Epidermal melanocyte (primary cell): Measurements from ENCODE around the gene NUP214.
"Not testable (repeated sequence)": the region's sequence is repeated elsewhere in the genome, so short reads cannot be mapped to it uniquely, and the experiment has no call there.

Source experiments
- DNase-seq: peaks from one replicate; pipeline ENCODE4 v3.0.0; 2011; ENCODE audit warnings: low spot score; ENCODE audit not compliant: insufficient read length

The NUP214 gene

DNA sequence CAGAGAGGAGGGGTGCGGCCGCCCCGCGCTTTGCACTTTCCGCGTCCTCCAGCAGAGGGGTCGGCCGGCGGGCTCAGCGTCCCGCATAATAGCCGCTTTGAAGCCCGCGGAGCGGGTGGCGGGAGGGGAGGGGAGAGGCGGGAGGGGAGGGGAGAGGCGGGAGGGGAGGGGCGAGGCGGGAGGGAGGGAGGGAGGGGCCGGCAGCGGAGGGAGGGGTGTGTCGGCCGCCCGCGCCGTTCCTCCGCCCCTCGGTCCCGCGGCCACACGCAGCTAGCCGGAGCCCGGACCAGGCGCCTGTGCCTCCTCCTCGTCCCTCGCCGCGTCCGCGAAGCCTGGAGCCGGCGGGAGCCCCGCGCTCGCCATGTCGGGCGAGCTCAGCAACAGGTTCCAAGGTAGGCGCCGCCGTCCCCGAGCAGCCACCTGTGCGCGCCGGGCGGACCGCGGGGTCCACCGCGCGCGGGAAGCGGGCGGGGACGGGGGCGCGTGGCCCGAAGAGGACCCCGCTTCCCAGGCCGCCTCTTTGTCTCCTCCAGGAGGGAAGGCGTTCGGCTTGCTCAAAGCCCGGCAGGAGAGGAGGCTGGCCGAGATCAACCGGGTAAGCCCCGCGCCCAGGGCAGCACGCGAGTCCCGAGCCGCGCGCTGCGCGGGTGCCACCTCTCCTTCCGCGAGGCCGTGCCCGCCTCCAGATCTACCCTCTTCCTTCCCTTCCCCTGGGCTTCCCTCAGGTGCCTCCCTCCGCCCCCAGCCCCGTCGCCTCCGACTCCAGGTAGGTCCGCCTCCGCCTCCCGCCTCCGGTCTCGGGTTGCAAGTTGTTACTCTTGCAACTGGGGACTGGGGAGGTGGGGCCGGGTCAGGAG, 28.9 kb upstream of the NUP214 start, which contains the start of gene AIF1L:
AIF1L (plus strand) TSS at position 263 of the 857 bp plus-strand sequence; CDS start at position 362, 99 bp downstream.
- DNase-seq: peak; percentile 89

- DNase-seq: no peak
These were observed 28.0 kb upstream of the NUP214 start for GRCh38 chr9:131097126-131097947.

DNA sequence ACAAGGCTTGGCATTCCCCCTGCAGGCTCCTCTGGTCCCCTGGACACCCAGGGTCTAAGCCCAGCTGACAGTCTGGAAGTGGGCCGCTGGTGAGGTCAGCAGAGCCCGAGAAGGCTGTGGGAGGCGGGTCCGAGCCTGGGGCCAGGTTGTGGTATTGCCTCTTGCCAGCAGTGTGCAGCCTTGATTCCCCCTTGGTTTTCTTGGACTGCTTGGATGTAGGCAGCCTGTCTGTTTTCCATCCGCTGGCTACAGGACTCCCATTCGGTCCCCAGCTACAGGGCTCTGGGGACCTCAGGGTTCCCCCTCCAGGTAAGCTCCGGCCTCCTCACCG, 27.5 kb upstream of the NUP214 start:
- no peak for DNase-seq

- no peak for DNase-seq
These were observed 26.8 kb upstream of the NUP214 start for GRCh38 chr9:131098391-131099101.

GRCh38 chr9:131099102-131099606, 26.2 kb upstream of the NUP214 start:
- no peak for DNase-seq

DNA sequence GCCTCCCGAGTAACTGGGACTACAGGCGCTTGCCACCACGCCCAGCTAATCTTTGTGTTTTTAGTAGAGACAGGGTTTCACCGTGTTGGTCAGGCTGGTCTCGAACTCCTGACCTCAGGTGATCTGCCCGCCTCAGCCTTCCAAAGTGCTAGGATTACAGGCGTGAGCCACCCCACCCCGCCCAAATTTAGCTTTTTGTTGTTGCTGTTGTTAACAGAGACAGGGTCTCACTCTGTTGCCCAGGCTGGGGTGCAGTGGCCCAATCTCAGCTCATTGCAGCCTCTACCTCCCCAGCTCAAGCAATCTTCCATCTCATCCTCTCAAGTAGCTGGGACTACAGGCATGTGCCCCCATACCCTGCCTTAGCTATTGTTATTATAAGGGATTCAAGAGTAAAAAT, 25.5 kb upstream of the NUP214 start:
- DNase-seq: not testable (repeated sequence)

GRCh38 chr9:131100445-131100844, 24.9 kb upstream of the NUP214 start:
- no peak for DNase-seq

DNA sequence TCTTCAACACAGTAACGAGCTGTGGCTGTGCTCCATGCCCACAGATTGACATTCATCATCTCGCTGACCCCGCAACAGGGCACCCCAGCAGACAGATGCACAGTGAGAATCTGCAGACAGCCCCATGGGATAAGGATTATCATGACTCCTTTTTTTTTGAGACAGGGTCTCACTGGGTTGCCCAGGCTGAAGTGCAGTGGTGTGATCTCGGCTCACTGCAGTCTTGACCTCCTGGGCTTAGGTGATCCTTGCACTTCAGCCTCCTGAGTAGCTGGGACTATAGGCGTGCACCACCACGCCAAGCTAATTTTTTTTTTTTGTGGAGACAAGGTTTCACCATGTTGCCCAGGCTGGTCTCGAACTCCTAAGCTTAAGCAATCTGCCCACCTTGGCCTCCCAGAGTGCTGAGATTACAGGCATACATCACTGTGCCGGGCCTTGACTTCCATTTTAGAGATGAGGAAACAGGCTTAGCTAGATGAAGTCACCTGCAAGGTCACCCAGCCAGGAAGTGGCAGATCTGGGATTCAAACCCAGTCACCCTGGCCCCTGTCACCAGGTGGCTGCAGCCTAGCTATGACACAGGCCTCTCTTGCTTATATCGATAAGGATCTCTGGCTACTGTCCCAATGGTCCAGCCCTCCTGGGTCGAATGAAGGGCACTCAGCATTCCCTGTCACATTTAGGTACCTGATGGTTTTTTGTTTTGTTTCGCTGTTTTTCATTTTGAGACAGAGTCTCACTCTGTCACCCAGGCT, 24.0 kb upstream of the NUP214 start:
- DNase-seq: no peak

DNA sequence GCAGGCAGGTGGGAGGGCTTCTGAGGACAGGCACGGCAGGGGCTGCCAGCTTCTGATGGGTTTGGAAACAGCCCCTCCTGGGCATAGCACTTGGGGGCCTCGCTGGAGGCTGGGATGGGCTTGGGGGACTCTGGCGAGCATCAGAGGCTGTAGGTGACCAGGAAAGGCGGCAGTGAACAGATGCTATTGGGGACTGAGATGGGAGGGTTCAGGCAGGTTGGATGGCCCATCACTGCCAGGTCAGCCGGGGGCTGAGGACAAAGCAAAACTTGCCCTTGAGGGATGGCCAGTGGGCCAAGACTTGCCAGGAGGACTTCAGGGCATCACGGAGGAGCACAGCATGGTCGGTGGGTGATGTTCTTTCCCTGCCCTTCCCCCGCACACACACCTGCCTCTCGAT, 22.4 kb upstream of the NUP214 start:
- no peak for DNase-seq

DNA sequence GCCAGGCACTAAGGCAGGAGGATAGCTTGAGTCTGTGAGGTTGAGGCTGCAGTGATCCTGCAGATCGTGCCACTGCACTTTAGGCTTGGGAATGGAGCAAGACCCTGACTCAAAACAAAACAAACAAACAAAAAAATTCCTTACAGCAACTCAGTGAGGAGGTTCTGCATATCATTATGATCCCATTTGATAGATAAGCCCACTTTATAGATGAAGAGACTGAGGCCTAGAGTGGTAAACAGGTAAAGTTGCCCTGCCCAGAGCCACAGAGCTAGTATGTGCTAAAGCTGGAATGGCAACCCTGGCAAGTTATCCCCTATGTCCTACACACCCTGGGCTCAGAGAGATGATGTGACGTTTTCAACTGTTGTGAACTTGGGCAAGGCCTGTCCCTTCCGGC, 21.9 kb upstream of the NUP214 start:
- DNase-seq: no peak

- DNase-seq: no peak
These were observed 21.2 kb upstream of the NUP214 start for GRCh38 chr9:131104016-131104740.

- DNase-seq: no peak
These were observed 19.4 kb upstream of the NUP214 start for GRCh38 chr9:131105952-131106351.

GRCh38 chr9:131107760-131108159, 17.6 kb upstream of the NUP214 start:
- no peak for DNase-seq

DNA sequence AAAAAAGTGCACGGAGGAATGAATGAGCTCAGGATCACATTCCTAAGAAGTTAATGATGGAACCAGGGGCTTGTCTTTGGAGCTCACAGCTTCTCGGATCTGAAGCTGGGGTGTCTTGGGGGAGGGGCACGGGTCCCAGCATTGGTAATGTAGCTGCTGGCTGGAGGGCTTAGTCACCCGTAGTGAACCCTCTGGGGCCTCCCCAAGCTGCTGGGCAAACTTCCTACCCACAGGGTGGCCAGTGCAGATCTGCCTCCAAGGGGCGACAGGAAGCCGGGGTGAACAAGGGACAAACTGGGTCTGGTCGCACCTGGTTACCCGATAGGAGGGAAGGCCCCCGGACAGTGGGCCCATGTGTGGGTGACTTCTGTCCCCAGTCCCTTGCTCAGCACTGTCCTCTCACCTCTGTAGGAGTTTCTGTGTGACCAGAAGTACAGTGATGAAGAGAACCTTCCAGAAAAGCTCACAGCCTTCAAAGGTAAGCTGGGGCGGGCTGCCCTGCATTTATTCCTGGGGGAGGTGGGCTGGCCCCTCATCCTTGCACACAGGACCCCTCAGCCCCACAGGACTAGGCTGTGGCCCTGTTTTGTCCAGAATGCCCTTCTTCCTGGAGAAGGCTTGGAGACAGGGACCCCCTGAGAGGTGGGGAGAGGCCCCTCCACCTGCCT, 14.1 kb upstream of the NUP214 start:
- no peak for DNase-seq

DNA sequence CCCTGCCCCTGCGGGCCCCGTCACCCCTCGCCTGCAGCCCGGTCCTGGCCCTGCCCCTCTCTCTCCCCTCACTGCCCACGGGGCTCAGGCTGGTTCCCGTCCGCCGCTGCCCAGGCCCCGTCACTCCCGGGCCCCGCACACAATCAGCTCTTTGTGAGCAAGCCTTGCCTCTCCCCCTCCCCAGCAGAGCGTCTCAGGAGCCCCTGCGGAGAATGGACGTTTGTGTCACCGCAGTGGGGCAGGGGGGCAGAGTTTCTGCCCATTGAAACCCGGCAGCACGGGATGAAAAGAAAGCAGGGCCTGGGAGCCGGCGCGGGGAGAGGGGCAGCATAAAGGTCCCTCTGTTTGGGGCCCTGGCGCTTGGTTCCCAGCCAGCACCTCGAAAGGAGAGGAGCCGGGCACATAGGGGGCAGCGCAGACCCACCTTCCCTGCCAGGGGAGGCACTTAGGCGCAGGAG, 13.5 kb upstream of the NUP214 start:
- peak; percentile 80 for DNase-seq

DNA sequence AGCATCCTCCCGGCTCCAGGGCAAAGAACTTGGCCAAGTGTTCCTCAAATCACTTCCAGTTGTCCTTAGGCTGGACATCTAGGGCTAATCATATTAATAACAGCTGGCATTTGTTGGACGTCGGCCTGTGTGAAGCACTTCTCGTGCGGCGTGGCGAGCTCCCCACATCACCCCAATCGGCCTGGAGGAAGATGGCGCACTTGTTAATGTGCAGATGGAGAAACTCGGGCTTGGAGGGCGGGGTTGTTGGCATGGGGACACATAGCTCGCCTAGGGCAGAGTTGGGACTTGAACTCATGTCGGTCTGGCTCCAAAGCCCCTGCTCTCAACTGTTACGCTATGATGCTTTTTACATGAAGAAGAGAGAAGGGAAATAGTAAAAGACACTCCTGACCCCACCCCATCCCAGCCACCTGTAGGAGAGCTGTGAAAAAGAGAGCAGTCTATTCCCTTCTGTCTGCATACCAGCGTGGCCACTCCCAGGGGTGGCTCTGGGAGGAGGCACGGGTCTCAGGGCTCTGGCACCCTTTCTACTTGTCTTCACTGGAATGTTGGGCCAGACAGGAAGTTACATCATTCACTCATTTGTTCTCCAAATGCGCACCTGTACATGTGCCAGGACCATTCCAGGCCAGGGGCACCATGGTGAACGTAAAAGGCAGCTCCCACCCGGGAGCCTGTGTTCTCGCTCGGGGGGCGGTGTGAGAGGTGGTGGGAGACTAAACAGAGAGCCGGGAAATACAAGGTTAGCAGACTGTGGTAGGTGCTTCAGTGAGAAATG, 12.8 kb upstream of the NUP214 start:
- DNase-seq: no peak

- DNase-seq: no peak
These were observed 11.7 kb upstream of the NUP214 start for GRCh38 chr9:131113655-131114054.

- no peak for DNase-seq
These were observed 11.3 kb upstream of the NUP214 start for GRCh38 chr9:131114084-131114535.

DNA sequence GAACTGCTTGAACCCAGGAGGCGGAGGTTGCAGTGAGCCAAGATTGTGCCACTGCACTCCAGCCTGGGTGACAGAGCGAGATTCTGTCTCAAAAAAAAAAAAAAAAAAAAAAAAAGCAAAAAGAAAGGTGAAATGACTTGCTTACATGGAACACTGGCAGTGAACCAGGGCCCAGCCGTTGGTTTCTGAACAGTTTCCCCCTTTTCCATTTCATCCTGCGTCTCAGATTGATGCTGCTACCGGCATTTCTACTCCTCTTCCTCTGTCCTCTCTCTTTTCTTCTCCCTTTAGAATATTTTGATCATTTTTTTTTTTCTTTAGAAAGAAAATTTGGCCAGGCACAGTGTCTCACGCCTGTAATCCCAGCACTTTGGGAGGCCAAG, 10.0 kb upstream of the NUP214 start:
- DNase-seq: not testable (repeated sequence)
